ENCODE measurements around the gene SLC15A4.
A peak's percentile ranks its signal among the peaks of the same experiment; 100 is the strongest.
"Not testable (repeated sequence)": the region's sequence is repeated elsewhere in the genome, so short reads cannot be mapped to it uniquely, and the experiment has no call there.

Gene SLC15A4
- total RNA-seq: 44.8 to 77.2 reads per million in 2 donors

- DNase-seq: peak; percentile 95
Observed at GRCh38 chr12:128823916-128824839, at the start of gene SLC15A4. TSS of gene SLC15A4 (minus strand) at chr12:128823958. CDS start at chr12:128823943, 15 bp downstream.

- DNase-seq: no peak
Observed at GRCh38 chr12:128872303-128872702, 48.5 kb upstream of the SLC15A4 start.

DNA sequence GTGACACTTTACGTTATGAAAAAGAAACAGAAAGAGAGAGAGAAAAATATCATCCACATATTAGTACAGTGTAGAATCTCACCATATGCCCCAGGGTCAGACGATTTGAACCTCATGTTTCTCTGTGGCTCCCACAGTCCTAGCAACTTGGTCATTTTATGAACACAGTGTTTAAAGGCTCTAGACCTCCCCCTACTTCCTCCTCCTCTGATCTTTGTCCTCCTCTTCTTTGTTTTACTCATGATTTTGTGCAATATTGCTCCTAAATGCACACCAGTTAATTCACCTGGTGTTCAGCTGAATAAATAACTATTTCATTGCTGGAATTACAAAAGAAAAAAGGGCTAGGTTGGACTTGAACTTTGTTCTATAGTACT is 47.7 kb upstream of the SLC15A4 start:
- no peak for DNase-seq

DNA sequence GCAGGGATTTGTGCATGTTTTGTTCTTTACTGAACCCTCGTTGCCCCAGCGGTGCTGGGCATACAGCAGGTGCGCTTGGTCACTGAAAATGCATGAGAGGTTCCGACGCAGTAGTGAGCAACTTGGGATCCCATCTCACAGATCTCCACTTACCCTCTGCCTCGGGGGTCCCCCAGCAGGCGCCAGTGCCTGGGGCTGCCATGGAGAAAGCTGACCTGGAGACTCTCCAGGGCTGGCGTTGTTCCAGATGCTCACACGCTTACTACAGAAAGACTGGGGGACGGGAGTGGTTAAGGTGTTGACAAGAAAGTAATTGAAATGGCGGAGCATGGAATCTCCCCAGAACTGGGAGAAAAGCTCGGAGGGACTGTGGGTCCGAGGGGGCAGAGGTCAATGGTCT is 43.7 kb upstream of the SLC15A4 start:
- no peak for DNase-seq

DNA sequence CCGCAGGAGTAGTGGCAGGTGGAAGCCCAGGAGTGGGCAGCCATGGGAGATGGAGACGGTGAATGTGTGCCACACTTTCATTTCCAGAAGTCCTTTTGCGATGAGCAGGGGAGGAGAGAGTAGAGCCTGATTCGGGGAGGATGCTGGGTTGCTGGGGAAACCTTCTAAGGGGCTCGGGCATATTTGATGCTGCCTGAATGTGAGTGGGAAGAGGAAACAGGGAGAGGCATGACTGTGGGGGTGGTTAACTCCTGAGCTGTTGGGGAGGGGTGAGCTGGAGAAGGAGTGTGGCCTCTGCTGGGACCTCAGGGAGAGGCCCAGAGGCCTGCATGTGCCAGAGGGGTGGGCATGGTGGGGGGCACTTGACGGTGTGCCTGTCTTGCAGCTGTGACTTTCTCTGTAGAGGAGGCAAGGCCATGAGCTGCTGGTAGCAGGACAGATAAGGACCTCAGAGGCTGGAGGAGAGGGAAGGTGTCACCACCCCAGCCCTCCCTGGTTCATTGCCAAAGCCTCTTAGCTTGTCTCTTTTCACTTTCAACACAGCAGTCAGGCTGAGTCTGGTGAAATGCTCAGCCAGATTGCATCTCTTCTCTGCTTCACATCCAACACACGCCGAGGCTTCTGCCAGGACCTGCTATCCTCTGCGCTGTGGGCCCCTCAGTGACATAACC is 40.9 kb upstream of the SLC15A4 start:
- no peak for DNase-seq

DNA sequence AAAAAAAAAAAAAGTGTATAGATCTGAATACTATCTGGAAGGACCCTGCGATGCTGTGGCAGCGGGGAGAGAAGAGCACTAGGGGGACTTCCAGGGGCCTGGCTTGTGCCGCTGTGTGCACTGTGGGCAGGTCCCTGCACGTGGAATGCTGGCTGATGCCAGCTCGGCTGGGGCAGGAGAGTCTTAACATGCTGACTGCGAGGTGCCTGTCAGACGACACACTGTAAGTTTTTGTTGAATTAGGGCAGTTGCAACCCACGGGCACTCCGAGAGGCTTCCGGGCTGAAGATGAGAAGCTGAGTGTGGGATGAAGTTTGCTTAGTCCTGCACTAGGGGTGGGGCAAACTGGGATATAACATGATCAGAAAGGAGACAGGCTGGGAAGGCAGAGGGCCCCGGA is 40.2 kb upstream of the SLC15A4 start:
- DNase-seq: no peak

- no peak for DNase-seq
Observed at GRCh38 chr12:128861226-128862016, 37.7 kb upstream of the SLC15A4 start.

GRCh38 chr12:128859311-128859710 is 35.6 kb upstream of the SLC15A4 start:
- DNase-seq: no peak

DNA sequence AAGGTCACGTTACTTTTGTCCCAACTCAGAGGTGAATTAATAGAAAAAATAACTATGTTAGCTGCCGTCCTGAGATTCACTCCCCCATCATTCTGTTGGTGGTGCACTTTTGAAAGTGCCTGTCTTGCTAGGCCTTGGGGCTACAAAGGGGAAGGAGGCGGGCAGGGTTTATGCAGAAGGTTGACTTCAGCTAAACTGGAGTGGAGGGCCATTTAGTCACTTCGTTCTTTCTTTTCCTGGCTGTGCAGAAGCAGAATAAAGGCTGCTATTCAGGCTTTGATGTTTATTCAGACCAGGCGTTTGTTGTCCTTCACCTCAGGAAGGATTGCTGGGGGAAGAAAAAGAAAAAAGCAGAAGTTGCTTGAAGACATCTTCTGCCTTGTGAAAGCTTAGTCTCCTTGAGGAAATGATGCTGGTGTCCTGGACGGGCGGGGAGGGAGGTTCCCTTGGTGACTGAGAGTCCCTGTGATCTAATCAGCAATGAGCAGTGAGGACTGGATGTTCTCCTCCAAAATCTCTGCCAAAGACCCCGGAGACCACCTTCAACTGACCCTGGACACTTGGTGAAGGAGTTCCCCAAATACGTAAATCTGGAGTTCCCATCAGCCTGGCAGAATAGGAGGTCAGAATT is 33.5 kb upstream of the SLC15A4 start:
- DNase-seq: no peak

DNA sequence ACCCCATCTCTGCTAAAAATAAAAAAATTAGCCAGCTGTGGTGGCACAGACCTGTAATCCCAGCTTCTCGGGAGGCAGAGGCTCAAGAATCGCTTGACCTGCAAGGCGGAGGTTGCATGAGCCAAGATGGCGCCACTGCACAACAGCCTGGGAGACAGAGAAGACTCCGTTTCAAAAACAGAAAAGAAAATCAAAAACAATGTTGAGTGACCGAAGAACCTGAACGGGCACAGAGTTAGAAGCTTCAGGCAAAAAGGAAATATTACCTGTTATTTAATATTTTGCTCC is 33.0 kb upstream of the SLC15A4 start:
- no peak for DNase-seq

- DNase-seq: no peak
Observed at GRCh38 chr12:128856035-128856790, 32.5 kb upstream of the SLC15A4 start.

- DNase-seq: no peak
Observed at GRCh38 chr12:128853600-128854197, 29.9 kb upstream of the SLC15A4 start.

DNA sequence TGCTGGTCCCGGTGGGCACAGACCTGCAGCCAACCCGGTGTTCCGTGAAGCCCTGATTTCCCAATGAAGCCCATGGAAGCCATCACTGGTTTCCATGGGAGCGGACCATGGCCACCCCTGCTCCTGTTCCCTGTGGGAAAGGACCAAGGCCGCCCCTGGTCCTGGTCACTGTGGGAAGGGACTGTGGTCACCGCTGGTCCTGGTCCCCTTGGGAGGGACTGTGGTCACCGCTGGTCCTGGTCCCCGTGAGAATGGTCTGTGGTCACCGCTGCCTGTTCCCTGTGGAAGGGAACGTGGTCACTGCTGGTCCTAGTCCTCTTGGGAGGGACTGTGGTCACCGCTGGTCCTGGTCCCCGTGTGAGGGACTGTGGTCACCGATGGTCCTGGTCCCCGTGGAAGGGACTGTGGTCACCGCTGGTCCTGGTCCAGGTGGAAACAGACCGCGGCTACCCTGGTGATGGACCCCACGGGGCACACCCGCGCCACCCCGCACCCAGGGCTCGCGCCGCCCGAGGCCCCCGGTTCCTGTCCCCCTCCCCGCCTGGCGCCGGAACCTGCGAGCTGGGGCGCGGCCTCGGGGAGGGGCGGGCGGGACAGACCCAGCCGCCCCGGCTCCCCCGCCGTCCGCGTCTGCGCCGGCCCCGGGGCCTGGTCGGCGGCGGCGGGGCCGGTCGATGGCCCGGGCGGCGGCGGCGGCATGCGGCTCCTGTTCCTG is 29.3 kb upstream of the SLC15A4 start, which contains the start of gene GLT1D1:
TSS of gene GLT1D1 (plus strand) at position 594 of the 715 bp plus-strand sequence. CDS start at position 698, 104 bp downstream.
- DNase-seq: no peak

DNA sequence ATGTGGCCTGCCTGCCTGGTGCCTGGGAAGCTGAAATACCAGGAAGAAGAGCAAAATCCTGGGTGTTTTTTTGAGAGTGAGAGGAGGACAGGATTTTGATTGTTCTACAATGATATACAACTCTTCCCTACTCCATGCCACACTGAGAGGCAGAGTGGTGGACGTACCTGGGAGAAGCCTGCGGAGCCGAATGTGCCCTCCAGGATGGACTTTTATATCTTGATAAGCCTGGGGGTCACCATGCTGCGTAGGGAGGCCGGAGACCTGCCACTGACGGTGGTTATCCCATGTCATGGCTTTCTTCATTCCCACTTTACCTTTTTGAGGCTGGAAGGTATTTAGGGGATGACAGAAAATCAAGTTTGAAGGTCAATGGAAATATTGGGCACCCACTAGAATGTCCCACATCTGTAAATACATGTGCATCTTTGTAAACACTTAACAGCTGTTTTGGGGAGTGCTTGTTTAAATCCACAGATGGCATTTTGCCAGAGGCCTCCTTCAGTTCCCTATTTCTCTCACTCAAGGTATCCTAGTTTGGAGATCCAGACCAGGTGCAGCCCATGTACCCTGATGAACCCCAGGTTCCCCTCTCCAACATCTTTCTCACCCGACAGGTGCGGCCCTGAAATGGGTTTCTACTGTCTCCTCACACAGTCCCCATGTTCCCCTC is 28.4 kb upstream of the SLC15A4 start:
- no peak for DNase-seq

- not testable (repeated sequence) for DNase-seq
Observed at GRCh38 chr12:128851429-128851828, 27.7 kb upstream of the SLC15A4 start.

GRCh38 chr12:128850400-128850799 is 26.6 kb upstream of the SLC15A4 start:
- DNase-seq: no peak

GRCh38 chr12:128849806-128850205 is 26.0 kb upstream of the SLC15A4 start:
- DNase-seq: not testable (repeated sequence)

GRCh38 chr12:128848371-128848770 is 24.6 kb upstream of the SLC15A4 start:
- DNase-seq: no peak

GRCh38 chr12:128846671-128847070 is 22.9 kb upstream of the SLC15A4 start:
- DNase-seq: not testable (repeated sequence)

GRCh38 chr12:128844031-128844635 is 20.4 kb upstream of the SLC15A4 start:
- DNase-seq: no peak

All from activated gamma-delta T cell (primary cell).